KMS-11 (cell line): ENCODE measurements around the gene GTPBP4.

ENCODE experiments used
- H2AFZ ChIP-seq: fragments of 200-600 bp; sonication (generic); 2 replicates; pipeline ENCODE4 v1.6.1; 2016; ENCODE audit warnings: antibody characterized with exemption, mixed run types, low read depth
- H3K27ac ChIP-seq: fragments of 200-600 bp; sonication (generic); 2 replicates; pipeline ENCODE4 v1.6.1; 2016; ENCODE audit warnings: mild to moderate bottlenecking, mixed run types
- H3K27me3 ChIP-seq: fragments of 200-600 bp; sonication (generic); 2 replicates; pipeline ENCODE4 v1.6.1; 2017; ENCODE audit warnings: mild to moderate bottlenecking, low read depth, mixed run types, moderate library complexity; ENCODE audit not compliant: insufficient read depth
- H3K36me3 ChIP-seq: fragments of 200-600 bp; sonication (generic); 2 replicates; pipeline ENCODE4 v1.6.1; 2017; ENCODE audit warnings: mild to moderate bottlenecking, mixed run types; ENCODE audit not compliant: insufficient read depth
- H3K4me1 ChIP-seq: fragments of 200-600 bp; sonication (generic); 2 replicates; pipeline ENCODE4 v1.6.1; 2016; ENCODE audit warnings: mild to moderate bottlenecking, low read depth, mixed run types; ENCODE audit not compliant: poor library complexity, severe bottlenecking
- H3K4me2 ChIP-seq: fragments of 200-600 bp; sonication (generic); 2 replicates; pipeline ENCODE4 v1.7.0; 2016; ENCODE audit warnings: mild to moderate bottlenecking, mixed run types
- H3K4me3 ChIP-seq: fragments of 200-600 bp; sonication (generic); IDR thresholded peaks from 2 replicates; pipeline ENCODE4 v1.6.1; 2017; ENCODE audit warnings: low read depth, low read length, mixed read lengths; ENCODE audit not compliant: insufficient read depth
- H3K79me2 ChIP-seq: fragments of 200-600 bp; sonication (generic); 2 replicates; pipeline ENCODE4 v1.6.1; 2016; ENCODE audit warnings: low read depth, mixed run types; ENCODE audit not compliant: insufficient read depth
- H3K9ac ChIP-seq: fragments of 200-600 bp; sonication (generic); 2 replicates; pipeline ENCODE4 v1.6.1; 2016; ENCODE audit warnings: mild to moderate bottlenecking, mixed run types
- H4K20me1 ChIP-seq: fragments of 200-600 bp; sonication (generic); 2 replicates; pipeline ENCODE4 v1.6.1; 2016; ENCODE audit warnings: mild to moderate bottlenecking, mixed run types; ENCODE audit not compliant: insufficient read depth
- TF ChIP-seq, protein P1 (sequence below): fragments of 200-600 bp; sonication (generic); conservative IDR thresholded peaks from 2 replicates; pipeline ENCODE4 v1.6.1; 2017; ENCODE audit warnings: low read depth, mild to moderate bottlenecking, antibody characterized with exemption, low read length, moderate library complexity, mixed read lengths

Gene GTPBP4

DNA sequence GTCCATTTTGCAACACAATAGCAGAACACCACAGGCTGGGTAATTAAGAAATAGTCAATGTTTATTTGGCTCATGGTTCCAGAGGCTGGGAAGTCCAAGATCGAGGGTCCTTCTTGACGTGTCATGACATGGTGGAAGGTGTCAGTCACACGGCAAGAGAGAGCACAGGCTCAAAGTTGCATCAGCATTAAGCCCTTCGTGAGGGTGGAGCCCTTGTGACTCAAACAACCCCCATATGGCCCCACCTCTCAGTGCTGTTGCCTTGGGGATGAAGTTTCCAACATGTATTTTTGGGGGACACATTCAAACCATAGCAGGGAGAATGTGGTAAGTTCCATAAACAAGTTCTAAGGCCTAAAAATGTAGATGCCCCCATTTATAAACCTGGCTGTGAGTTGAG is 24.6 kb upstream of the GTPBP4 start:
- Histone ChIP-seq H3K9ac (no peak overlapping the region), H3K79me2 (no peaks in the 10 kb centered on the region), H3K36me3 (no peaks in the 10 kb centered on the region), H3K27me3 (no peaks in the 10 kb centered on the region), H2AFZ (no peak overlapping the region), H3K4me1 (no peaks in the 10 kb centered on the region), H4K20me1 (no peaks in the 10 kb centered on the region), H3K27ac (no peak overlapping the region), H3K4me2 (no peak overlapping the region), H3K4me3 (no peak overlapping the region)
- TF ChIP-seq, protein P1, sequence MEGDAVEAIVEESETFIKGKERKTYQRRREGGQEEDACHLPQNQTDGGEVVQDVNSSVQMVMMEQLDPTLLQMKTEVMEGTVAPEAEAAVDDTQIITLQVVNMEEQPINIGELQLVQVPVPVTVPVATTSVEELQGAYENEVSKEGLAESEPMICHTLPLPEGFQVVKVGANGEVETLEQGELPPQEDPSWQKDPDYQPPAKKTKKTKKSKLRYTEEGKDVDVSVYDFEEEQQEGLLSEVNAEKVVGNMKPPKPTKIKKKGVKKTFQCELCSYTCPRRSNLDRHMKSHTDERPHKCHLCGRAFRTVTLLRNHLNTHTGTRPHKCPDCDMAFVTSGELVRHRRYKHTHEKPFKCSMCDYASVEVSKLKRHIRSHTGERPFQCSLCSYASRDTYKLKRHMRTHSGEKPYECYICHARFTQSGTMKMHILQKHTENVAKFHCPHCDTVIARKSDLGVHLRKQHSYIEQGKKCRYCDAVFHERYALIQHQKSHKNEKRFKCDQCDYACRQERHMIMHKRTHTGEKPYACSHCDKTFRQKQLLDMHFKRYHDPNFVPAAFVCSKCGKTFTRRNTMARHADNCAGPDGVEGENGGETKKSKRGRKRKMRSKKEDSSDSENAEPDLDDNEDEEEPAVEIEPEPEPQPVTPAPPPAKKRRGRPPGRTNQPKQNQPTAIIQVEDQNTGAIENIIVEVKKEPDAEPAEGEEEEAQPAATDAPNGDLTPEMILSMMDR: no peak

DNA sequence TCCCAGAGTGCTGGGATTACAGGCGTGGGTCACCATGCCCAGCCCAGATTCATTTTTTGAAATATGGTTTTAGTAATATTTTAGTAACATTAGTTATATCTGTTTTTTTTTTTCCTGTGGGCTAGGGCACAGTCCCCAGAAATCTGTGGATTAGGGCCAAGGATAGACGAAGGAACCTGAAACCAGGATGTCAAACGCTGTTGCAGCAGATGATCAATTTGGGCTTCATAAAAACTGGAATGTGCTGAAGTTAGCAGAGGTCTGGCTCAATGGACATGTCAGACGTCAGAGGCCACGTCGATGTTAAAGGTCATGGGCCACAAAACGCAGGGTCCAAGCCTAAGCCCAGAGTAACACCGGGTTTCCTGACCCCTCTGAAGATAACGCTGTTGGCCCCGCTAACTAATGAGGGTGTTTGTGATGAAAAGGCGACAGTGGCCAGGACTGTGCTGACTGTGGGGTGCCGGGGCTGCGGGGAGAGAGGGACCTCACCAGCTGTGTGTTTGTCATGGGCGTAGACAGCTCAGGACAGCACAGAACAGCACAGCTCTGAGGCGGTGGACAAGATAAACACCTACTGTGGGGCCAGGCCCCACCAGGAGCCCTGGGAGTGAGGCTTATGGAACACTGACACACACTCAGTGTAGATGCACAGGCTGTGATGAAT is 23.8 kb upstream of the GTPBP4 start:
- Histone ChIP-seq H3K27ac (no peak overlapping the region), H3K79me2 (no peaks in the 10 kb centered on the region), H4K20me1 (no peaks in the 10 kb centered on the region), H3K9ac (no peak overlapping the region), H2AFZ (no peak overlapping the region), H3K27me3 (no peaks in the 10 kb centered on the region), H3K36me3 (no peaks in the 10 kb centered on the region), H3K4me1 (no peaks in the 10 kb centered on the region), H3K4me3 (no peak overlapping the region), H3K4me2 (no peak overlapping the region)
- TF ChIP-seq, protein P1: no peak

DNA sequence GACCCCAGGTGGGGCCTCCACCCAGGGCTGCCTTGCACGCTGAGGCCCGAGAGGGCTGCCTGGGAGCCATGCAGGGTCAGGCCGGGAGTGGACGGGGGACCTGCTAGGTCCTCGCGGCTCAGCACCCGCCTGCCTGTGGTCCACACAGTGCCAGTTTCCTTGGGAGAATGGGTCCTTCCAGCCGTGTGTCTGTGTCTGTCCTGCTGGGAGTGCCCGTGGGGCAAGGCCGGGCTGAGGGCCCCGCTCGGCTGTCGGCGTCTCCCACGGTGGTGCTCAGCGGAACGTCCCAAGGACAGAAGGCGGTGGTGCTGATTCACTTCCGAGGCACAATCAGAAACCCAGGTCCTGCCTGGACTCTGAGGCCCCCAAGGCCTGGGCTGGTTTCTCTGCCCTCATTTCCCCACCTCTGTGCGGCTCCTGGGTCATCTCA is 23.2 kb upstream of the GTPBP4 start:
- Histone ChIP-seq H3K9ac (no peak overlapping the region), H3K27ac (no peak overlapping the region), H2AFZ (no peak overlapping the region)

DNA sequence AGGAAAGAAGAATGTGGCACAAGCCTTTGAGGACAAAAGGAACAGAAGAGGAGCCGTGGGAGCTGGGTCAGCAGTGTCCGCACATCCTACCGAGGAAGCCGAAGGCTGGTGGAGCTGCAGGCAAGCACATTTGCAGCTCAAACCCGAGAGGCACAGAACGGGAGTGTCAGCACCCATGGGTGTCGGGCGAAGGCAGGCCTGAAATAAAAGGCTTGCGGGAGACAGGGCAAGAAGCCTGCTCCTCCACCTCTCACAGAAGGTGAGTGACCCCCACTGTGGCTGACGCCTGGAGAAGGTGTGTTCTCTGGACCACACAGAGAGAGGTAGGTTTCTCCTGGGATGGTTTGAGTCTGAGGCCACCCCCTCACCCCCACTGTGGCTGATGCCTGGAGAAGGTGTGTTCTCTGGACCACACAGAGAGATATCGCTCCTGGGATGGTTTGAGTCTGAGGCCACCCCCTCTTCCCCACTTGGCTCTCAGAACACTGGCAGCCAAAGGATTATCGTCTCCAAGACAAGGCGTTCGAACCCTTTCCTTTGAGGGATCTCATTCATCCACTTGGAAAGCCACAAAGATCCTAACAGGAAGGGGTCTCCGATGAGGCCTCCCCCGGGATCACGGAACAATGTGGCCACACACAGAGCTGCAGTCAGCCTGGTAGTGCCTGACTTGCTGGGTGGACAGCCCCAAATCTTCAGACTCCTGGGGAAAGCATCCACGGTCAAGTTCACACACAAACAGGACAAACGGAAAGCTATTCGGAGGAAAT is 21.6 kb upstream of the GTPBP4 start:
- no peaks in the 10 kb centered on the region for H3K79me2 ChIP-seq
- TF ChIP-seq, protein P1: no peak
- H3K4me1 ChIP-seq: no peaks in the 10 kb centered on the region

More for the DNA sequence above, 23.2 kb upstream of the GTPBP4 start:
- H3K4me3 ChIP-seq: no peak overlapping the region
- H3K4me1 ChIP-seq: no peaks in the 10 kb centered on the region
- H3K36me3 ChIP-seq: no peaks in the 10 kb centered on the region
- H4K20me1 ChIP-seq: no peaks in the 10 kb centered on the region
- no peaks in the 10 kb centered on the region for H3K79me2 ChIP-seq
- H3K4me2 ChIP-seq: no peak overlapping the region
- H3K27me3 ChIP-seq: no peaks in the 10 kb centered on the region
- TF ChIP-seq, protein P1: no peak

More for the DNA sequence above, 21.6 kb upstream of the GTPBP4 start:
- Histone ChIP-seq H3K27ac (no peak overlapping the region), H3K4me3 (no peak overlapping the region), H3K4me2 (no peak overlapping the region), H3K27me3 (no peaks in the 10 kb centered on the region), H3K36me3 (no peaks in the 10 kb centered on the region), H4K20me1 (no peaks in the 10 kb centered on the region), H2AFZ (no peak overlapping the region), H3K9ac (no peak overlapping the region)
